Activated CD4-positive, CD25-positive, alpha-beta regulatory T cell treated with anti-CD3 and anti-CD28 coated beads, Interleukin-2, amount 50 U/mL, for 16 hours (primary cell): ENCODE measurements around the gene PCTP.

Source experiments
- DNase-seq: peaks from one replicate; pipeline ENCODE4 v3.0.0-alpha.2; 2020; ENCODE audit warnings: low read depth, low spot score

PCTP gene

DNA sequence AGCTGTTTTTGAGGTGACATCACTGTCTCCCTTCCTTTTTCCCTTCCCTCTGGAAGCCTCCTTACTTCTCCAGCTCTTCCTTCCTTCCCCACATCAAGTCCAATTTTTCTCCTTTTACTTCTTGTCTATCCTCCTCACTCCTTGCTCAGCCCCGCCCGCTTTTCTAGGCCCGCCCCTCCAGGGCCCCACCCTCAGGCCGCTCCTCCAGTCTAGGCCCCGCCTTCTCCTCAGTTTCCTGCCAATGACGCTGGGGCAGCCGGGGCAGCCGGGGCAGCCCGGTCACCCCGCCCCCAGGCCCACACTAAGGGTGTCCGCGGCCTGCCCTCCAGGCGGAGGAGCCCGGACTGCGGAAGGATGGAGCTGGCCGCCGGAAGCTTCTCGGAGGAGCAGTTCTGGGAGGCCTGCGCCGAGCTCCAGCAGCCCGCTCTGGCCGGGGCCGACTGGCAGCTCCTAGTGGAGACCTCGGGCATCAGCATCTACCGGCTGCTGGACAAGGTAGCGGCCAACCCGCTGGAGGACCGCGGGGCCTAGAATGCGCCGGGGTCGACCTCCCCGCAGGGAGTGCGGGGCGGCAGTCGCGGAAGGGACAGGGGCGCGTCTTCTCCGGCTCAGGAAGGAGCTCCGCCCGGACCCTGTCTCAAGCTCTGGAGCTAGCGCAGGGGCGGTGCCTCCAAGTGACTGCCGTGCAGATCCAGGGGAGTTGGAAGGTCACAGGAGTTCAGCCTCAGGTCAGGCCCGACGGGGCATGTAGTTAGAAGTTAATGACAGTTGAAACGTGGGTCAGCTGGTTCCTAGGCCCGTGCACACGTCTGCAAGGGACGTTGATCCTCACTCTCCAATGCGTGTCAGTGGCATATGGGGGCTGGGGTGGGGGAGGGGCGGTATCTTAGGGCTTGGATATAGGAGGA is at the start of gene PCTP:
Gene PCTP, plus strand, starts transcription at position 302 of the 908 bp plus-strand sequence. Its CDS starts 53 bp downstream, at position 355.
- DNase-seq, result peak; percentile 67

DNA sequence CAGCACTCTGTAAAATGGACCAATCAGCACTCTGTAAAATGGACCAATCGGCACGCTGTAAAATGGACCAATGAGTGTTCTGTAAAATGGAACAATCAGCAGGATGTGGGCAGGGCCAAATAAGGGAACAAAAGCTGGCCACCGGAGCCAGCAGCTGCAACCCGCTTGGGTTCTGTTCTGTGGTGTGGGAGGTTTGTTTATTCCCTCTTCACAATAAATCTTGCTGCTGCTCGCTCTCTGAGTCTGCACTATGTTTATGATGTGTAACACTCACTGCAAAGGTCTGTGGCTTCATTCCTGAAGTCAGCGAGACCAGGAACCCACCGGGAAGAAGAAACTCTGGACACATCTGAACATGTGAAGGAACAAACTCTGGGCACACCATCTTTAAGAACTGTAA is 48.7 kb upstream of the PCTP start:
- DNase-seq, result no peak

DNA sequence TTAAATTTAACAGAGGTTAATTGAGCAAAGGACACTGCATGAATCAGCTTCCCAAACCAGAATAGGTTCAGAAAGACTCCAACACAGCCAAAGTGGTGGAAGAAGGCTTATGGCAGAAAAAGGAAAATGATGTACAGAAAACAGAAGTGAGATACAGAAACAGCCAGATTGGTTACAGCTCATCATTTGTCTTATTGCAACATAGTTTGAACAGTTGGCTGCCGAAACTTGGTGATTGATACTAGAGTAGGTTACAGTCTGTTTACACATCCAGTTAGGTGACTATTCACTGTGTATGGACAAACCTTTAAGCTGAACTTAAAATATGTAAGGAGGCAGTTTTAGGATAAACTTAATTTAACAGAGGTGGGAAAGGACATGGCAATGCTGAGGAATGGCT is 46.5 kb upstream of the PCTP start:
- DNase-seq, result no peak

- DNase-seq, result no peak
These were observed 45.0 kb upstream of the PCTP start for GRCh38 chr17:55705847-55706246.

GRCh38 chr17:55706808-55707773 is 43.8 kb upstream of the PCTP start:
- no peak for DNase-seq

- no peak for DNase-seq
These were observed 42.5 kb upstream of the PCTP start for GRCh38 chr17:55708175-55708974.

DNA sequence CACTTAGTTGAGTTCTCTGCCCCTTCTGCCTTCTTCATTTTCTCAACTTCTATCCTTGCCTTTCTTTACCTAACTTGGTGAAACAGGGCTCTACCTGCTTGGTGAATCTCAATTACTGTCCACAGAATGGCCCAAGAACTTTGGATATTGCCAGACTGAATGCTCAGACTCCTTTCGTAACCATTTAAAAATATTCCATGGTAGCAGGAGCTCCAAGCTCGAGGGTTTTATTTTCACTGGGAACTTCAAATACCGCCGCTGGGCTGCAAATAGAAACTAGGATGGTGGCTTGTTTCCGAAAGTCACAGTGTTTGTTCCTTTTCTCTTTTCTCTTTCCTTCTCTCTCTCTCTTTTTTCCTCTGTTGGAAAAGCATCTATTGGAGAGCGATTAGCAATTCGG is 41.4 kb upstream of the PCTP start:
- no peak for DNase-seq

GRCh38 chr17:55709984-55710383 is 40.9 kb upstream of the PCTP start:
- no peak for DNase-seq

GRCh38 chr17:55710410-55710809 is 40.4 kb upstream of the PCTP start:
- DNase-seq, result no peak

- DNase-seq, result no peak
These were observed 39.9 kb upstream of the PCTP start for GRCh38 chr17:55710829-55711496.

DNA sequence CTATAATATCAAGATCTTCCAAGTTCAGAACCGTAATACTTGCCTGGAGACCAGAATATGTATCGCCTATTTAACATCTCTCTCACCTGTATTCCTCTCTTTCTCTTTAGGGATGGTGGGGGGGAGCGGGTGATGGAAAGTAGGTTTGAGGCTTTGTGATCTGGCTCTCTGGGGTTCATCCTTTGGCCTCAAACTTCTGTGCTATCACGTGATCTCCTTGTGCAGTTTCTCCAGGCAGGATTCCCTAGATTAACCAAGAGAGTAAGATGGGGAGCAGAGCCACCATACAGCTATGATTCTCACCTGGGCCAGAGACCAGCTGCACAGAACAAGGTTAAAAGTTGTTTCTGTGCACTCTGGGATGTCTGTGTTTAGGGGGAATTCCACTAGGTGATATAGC is 33.4 kb upstream of the PCTP start:
- DNase-seq, result no peak

GRCh38 chr17:55717898-55718735 is 32.7 kb upstream of the PCTP start:
- DNase-seq, result peak; percentile 40

GRCh38 chr17:55720919-55721836 is 29.7 kb upstream of the PCTP start:
- no peak for DNase-seq

DNA sequence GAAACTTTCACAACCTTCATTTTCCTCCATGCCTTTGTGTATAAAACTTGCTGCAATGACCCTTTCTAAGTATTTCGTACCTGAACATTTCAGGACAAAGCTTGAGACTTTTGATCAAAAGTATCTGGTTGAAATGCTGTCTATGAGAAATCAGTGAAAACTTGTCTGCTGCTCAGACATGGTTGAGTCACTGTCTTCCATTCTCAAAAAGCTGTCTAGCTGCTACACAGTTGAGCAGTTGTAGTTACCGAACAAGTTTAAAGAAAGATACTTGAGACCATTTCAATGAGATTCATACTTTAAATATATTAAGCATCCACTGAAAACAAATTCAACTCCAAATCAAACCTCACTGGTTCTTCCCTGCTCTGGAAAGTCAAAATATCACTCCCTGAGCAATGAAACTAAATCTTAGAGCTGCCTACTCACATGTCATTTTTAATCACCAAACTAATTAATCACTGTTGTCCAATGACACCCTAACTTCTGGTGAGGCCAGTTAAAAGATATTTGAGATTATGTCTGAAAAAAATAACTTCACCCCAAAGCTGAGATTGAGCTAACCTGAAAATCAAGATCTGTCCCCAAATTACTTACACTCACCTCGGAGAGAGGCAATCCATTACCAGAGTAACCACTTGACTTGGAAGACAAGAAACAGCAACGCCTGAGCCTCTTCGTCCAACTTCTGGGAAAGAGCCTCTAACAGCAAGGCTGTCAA is 28.7 kb upstream of the PCTP start:
- DNase-seq, result no peak

GRCh38 chr17:55722742-55723487 is 27.9 kb upstream of the PCTP start, which contains the start of gene TMEM100:
TMEM100 (minus strand) TSS chr17:55722864; CDS start chr17:55721070, 1,794 bp downstream.
- no peak for DNase-seq

- DNase-seq, result no peak
These were observed 27.4 kb upstream of the PCTP start for GRCh38 chr17:55723488-55723848.

- DNase-seq, result no peak
These were observed 24.4 kb upstream of the PCTP start for GRCh38 chr17:55726440-55726839.

GRCh38 chr17:55727275-55727674 is 23.6 kb upstream of the PCTP start:
- no peak for DNase-seq
